GM21786 (cell line): ENCODE measurements around the gene FNDC3B.

Source experiments
- ATAC-seq: cut with Tn5 transposase; IDR thresholded peaks from one replicate; pipeline ENCODE4 v1.9.1; 2021; ENCODE audit not compliant: unreplicated experiment

The FNDC3B gene

GRCh38 chr3:172415323-172415722, 375.9 kb downstream of the FNDC3B start:
- no peak for ATAC-seq

GRCh38 chr3:172437713-172438112, 398.3 kb downstream of the FNDC3B start:
- ATAC-seq = no peak

GRCh38 chr3:172438186-172438585, 398.8 kb downstream of the FNDC3B start:
- no peak for ATAC-seq

GRCh38 chr3:172441581-172441980, 402.2 kb downstream of the FNDC3B start:
- no peak for ATAC-seq

- no peak for ATAC-seq
These were observed 403.2 kb downstream of the FNDC3B start for GRCh38 chr3:172442606-172443005.

GRCh38 chr3:172444821-172445220, 405.4 kb downstream of the FNDC3B start:
- no peak for ATAC-seq

GRCh38 chr3:172446198-172446597, 406.8 kb downstream of the FNDC3B start:
- no peak for ATAC-seq

- ATAC-seq = no peak
These were observed 408.5 kb downstream of the FNDC3B start, which contains the start of gene GHSR for GRCh38 chr3:172447611-172448579. Gene GHSR (minus strand): TSS chr3:172448456. CDS start chr3:172448413, 43 bp downstream.

GRCh38 chr3:172448661-172449465, 409.5 kb downstream of the FNDC3B start:
- no peak for ATAC-seq

- no peak for ATAC-seq
These were observed 410.2 kb downstream of the FNDC3B start for GRCh38 chr3:172449466-172450149.
